B cell (primary cell): ENCODE results near the gene SREBF1.

Experiments used
- EZH2 ChIP-seq: IDR thresholded peaks from 2 replicates; pipeline ENCODE4 v1.6.1; 2012; ENCODE audit warnings: borderline replicate concordance, low read depth, mild to moderate bottlenecking, moderate library complexity, low read length; ENCODE audit not compliant: insufficient read depth, poor library complexity, severe bottlenecking
- TF ChIP-seq, protein P1 (sequence below): fragments of 200-600 bp; IDR thresholded peaks from one replicate; pipeline ENCODE4 v1.8.0; 2022; ENCODE audit warnings: antibody characterized with exemption, mild to moderate bottlenecking

DNA sequence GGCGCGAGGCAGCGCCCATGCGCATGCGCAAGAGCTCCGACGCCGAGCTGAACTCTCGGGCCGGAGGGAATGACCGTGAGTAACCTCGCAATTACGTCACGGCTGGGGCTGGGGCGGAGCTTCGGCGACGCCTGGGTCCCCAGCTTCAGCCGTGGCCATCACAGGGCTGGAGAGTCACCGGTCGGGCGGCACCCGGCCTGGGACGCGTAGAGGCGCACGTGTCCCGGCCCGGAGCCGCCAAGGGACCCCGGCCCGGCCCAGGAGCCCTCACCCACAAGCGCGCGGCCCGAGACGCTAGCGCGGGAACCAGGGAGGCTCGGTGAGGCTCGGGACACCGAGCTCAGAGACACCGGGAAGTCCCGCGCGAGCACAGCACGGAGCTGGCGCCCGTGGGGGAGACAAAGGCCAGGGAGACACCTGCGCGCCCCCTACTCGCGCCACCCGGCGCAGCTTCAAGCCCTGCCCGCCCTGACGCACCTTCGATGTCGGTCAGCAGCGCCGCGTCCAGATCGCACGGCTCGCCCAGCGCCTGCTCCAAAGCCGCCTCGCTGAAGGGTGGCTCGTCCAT lies 452 bp downstream of the SREBF1 start:
- TF ChIP-seq, protein P1, sequence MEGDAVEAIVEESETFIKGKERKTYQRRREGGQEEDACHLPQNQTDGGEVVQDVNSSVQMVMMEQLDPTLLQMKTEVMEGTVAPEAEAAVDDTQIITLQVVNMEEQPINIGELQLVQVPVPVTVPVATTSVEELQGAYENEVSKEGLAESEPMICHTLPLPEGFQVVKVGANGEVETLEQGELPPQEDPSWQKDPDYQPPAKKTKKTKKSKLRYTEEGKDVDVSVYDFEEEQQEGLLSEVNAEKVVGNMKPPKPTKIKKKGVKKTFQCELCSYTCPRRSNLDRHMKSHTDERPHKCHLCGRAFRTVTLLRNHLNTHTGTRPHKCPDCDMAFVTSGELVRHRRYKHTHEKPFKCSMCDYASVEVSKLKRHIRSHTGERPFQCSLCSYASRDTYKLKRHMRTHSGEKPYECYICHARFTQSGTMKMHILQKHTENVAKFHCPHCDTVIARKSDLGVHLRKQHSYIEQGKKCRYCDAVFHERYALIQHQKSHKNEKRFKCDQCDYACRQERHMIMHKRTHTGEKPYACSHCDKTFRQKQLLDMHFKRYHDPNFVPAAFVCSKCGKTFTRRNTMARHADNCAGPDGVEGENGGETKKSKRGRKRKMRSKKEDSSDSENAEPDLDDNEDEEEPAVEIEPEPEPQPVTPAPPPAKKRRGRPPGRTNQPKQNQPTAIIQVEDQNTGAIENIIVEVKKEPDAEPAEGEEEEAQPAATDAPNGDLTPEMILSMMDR: no peak
- no peak for TF ChIP-seq EZH2
